DND-41 (cell line): ENCODE measurements around the gene NDC80.

Experiments used
- ATAC-seq: fragments of 200-7000 bp; cut with Tn5 transposase; 3 replicates; pipeline ENCODE4 v1.9.1; 2021; ENCODE audit warnings: low read depth; ENCODE audit not compliant: insufficient read depth
- DNase-seq: peaks from one replicate; pipeline ENCODE4 v3.0.0-alpha.2; 2020
- H2AFZ ChIP-seq: 2 replicates; pipeline ENCODE4 v1.6.0; 2012; ENCODE audit warnings: low read depth, low read length
- H3K27ac ChIP-seq: 2 replicates; pipeline ENCODE4 v1.5.1; 2012; ENCODE audit warnings: low read length, inconsistent platforms
- H3K27me3 ChIP-seq: fragments of 200-600 bp; sonication (generic); 2 replicates; pipeline ENCODE4 v1.6.0; 2012; ENCODE audit warnings: low read length, mild to moderate bottlenecking, inconsistent platforms; ENCODE audit not compliant: insufficient read depth, poor library complexity
- H3K36me3 ChIP-seq: 2 replicates; pipeline ENCODE4 v1.5.1; 2012; ENCODE audit warnings: low read length, inconsistent platforms; ENCODE audit not compliant: insufficient read depth
- H3K4me1 ChIP-seq: 2 replicates; pipeline ENCODE4 v1.5.1; 2012; ENCODE audit warnings: mild to moderate bottlenecking, low read length; ENCODE audit not compliant: insufficient read depth
- H3K4me2 ChIP-seq: 2 replicates; pipeline ENCODE4 v1.6.0; 2012; ENCODE audit warnings: mild to moderate bottlenecking, moderate library complexity, low read length, inconsistent platforms; ENCODE audit not compliant: insufficient read depth
- H3K4me3 ChIP-seq, 2 experiments: fragments of 200-600 bp in 1 of 2; shearing (Covaris generic) in 1 of 2; 2 replicates each; pipeline ENCODE4 v1.5.1; 2012 to 2016; ENCODE audit warnings: inconsistent platforms in 2 of 2, low read length in 2 of 2, mild to moderate bottlenecking in 2 of 2, low read depth in 1 of 2, moderate library complexity in 1 of 2
- H3K79me2 ChIP-seq: 2 replicates; pipeline ENCODE4 v1.6.0; 2012; ENCODE audit warnings: low read length, inconsistent platforms; ENCODE audit not compliant: insufficient read depth
- H3K9ac ChIP-seq: 2 replicates; pipeline ENCODE4 v1.6.0; 2012; ENCODE audit warnings: low read depth, mild to moderate bottlenecking, inconsistent platforms, low read length, moderate library complexity
- H3K9me3 ChIP-seq: 2 replicates; pipeline ENCODE4 v1.5.1; 2012; ENCODE audit warnings: low read length, moderate library complexity, mild to moderate bottlenecking, inconsistent platforms; ENCODE audit not compliant: insufficient read depth, severe bottlenecking
- H4K20me1 ChIP-seq: 2 replicates; pipeline ENCODE4 v1.6.0; 2012; ENCODE audit warnings: low read length; ENCODE audit not compliant: insufficient read depth
- EZH2 ChIP-seq: IDR thresholded peaks from 3 replicates; pipeline ENCODE4 v1.6.1; 2012; ENCODE audit warnings: borderline replicate concordance, low read depth, mild to moderate bottlenecking, moderate library complexity, low read length, inconsistent platforms; ENCODE audit not compliant: severe bottlenecking
- TF ChIP-seq, protein P1 (sequence below): IDR thresholded peaks from 2 replicates; pipeline ENCODE4 v1.5.1; 2012; ENCODE audit warnings: borderline replicate concordance, low read length, moderate library complexity, mild to moderate bottlenecking; ENCODE audit not compliant: poor library complexity, severe bottlenecking; ENCODE audit errors: extremely low read depth

Gene NDC80

GRCh38 chr18:2609604-2610003 is 38.2 kb downstream of the NDC80 start:
- H3K36me3 ChIP-seq, result peaks cover 74% of the 10 kb centered on the region
- no peaks in the 10 kb centered on the region for H3K9me3 ChIP-seq
- H3K9ac ChIP-seq, result no peak overlapping the region
- no peaks in the 10 kb centered on the region for H3K27me3 ChIP-seq
- DNase-seq, result no peak
- H3K4me1 ChIP-seq, result peaks cover 17% of the 10 kb centered on the region
- no peak overlapping the region for H2AFZ ChIP-seq
- H3K4me3 ChIP-seq, result no peak overlapping the region
- TF ChIP-seq EZH2, result no peak
- TF ChIP-seq, protein P1, sequence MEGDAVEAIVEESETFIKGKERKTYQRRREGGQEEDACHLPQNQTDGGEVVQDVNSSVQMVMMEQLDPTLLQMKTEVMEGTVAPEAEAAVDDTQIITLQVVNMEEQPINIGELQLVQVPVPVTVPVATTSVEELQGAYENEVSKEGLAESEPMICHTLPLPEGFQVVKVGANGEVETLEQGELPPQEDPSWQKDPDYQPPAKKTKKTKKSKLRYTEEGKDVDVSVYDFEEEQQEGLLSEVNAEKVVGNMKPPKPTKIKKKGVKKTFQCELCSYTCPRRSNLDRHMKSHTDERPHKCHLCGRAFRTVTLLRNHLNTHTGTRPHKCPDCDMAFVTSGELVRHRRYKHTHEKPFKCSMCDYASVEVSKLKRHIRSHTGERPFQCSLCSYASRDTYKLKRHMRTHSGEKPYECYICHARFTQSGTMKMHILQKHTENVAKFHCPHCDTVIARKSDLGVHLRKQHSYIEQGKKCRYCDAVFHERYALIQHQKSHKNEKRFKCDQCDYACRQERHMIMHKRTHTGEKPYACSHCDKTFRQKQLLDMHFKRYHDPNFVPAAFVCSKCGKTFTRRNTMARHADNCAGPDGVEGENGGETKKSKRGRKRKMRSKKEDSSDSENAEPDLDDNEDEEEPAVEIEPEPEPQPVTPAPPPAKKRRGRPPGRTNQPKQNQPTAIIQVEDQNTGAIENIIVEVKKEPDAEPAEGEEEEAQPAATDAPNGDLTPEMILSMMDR, result no peak
- ATAC-seq, result no peak
- H3K79me2 ChIP-seq, result peaks cover 12% of the 10 kb centered on the region
- no peak overlapping the region for H3K4me2 ChIP-seq
- no peak overlapping the region for H3K27ac ChIP-seq
- H4K20me1 ChIP-seq, result no peaks in the 10 kb centered on the region

DNA sequence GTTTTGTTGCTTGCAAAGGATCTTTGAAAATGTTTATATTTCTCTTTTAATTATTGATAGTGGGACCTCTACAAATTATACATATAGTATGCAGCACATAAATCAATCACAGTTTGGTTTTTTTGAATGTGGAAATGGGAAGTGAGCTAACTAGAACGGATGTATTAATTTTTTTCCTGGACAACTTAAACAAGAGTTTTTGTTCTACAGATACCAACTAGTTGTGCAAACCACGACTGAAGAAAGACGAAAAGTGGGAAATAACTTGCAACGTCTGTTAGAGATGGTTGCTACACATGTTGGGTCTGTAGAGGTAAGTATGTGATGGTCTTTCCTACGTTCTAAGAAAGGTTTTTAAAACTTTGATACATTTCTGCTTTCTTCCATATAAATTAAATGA is 39.2 kb downstream of the NDC80 start:
- no peak for ATAC-seq

GRCh38 chr18:2612996-2613395 is 41.6 kb downstream of the NDC80 start:
- peaks cover 89% of the 10 kb centered on the region for H3K36me3 ChIP-seq
- no peak for ATAC-seq
- no peaks in the 10 kb centered on the region for H3K79me2 ChIP-seq

More for the DNA sequence above, 39.2 kb downstream of the NDC80 start:
- H3K9ac ChIP-seq, result no peak overlapping the region
- H3K4me1 ChIP-seq, result peaks cover 8% of the 10 kb centered on the region
- H3K27me3 ChIP-seq, result no peaks in the 10 kb centered on the region
- DNase-seq, result no peak
- no peaks in the 10 kb centered on the region for H3K9me3 ChIP-seq
- no peak overlapping the region for H3K27ac ChIP-seq
- H3K4me3 ChIP-seq, result no peak overlapping the region
- H3K4me2 ChIP-seq, result no peak overlapping the region
- H3K36me3 ChIP-seq, result peaks cover 83% of the 10 kb centered on the region
- H3K79me2 ChIP-seq, result peaks cover 12% of the 10 kb centered on the region
- no peak overlapping the region for H2AFZ ChIP-seq
- no peak for TF ChIP-seq EZH2
- TF ChIP-seq, protein P1, result no peak
- no peaks in the 10 kb centered on the region for H4K20me1 ChIP-seq

More at GRCh38 chr18:2612996-2613395, 41.6 kb downstream of the NDC80 start:
- Histone ChIP-seq H3K27me3 (no peaks in the 10 kb centered on the region), H4K20me1 (no peaks in the 10 kb centered on the region), H3K27ac (no peak overlapping the region), H3K9me3 (no peaks in the 10 kb centered on the region), H3K9ac (no peak overlapping the region), H2AFZ (no peak overlapping the region), H3K4me2 (no peak overlapping the region), H3K4me3 (no peak overlapping the region), H3K4me1 (no peaks in the 10 kb centered on the region)
- TF ChIP-seq, protein P1, result no peak
- no peak for TF ChIP-seq EZH2
- no peak for DNase-seq
